CD14-positive monocyte (primary cell): ENCODE data around the gene CELF1. TPM values are rescaled to one million over a fixed set of nuclear protein-coding genes. Genes with fewer than 3 reads are reported as not detected.

ENCODE experiments used
- DNase-seq, 3 donors: peaks; one replicate each; pipeline ENCODE4 v3.0.0-alpha.2; 2011 to 2022
- H2AFZ ChIP-seq: 2 replicates; pipeline ENCODE4 v1.6.0; 2012; ENCODE audit warnings: mild to moderate bottlenecking, low read depth, low read length, inconsistent platforms; ENCODE audit not compliant: insufficient read depth, poor library complexity, severe bottlenecking
- H3K27ac ChIP-seq, 2 donors: 1 replicate in 1 of 2; 2 replicates in 1 of 2; pipeline ENCODE4 v1.5.1; 2012 to 2013; ENCODE audit warnings: low read length in 2 of 2, control low read depth in 1 of 2, inconsistent platforms in 1 of 2, low read depth in 1 of 2, mild to moderate bottlenecking in 1 of 2
- H3K27me3 ChIP-seq, 2 donors: one replicate each; pipeline versions ENCODE4 v1.6.0 to v1.6.1; 2011 to 2013; ENCODE audit warnings: low read length in 2 of 2; ENCODE audit not compliant: control insufficient read depth in 2 of 2, insufficient read depth in 2 of 2
- H3K36me3 ChIP-seq, 2 donors: replicated peaks in 1 of 2; 1 replicate in 1 of 2; 2 replicates in 1 of 2; pipeline versions ENCODE4 v1.5.1 to v1.6.1; 2012 to 2013; ENCODE audit warnings: low read length in 2 of 2, control low read depth in 1 of 2, inconsistent platforms in 1 of 2, mild to moderate bottlenecking in 1 of 2; ENCODE audit not compliant: insufficient read depth in 2 of 2, control insufficient read depth in 1 of 2
- H3K4me1 ChIP-seq, 2 donors: 1 replicate in 1 of 2; 2 replicates in 1 of 2; pipeline versions ENCODE4 v1.5.1 to v1.6.1; 2012 to 2013; ENCODE audit warnings: low read length in 2 of 2, control low read depth in 1 of 2, inconsistent platforms in 1 of 2, mild to moderate bottlenecking in 1 of 2, moderate library complexity in 1 of 2; ENCODE audit not compliant: insufficient read depth in 2 of 2, control insufficient read depth in 1 of 2
- H3K4me2 ChIP-seq: replicated peaks from 2 replicates; pipeline ENCODE3; 2012; ENCODE audit warnings: low read length, moderate library complexity, mild to moderate bottlenecking; ENCODE audit not compliant: poor library complexity, severe bottlenecking; ENCODE audit errors: extremely low read depth
- H3K4me3 ChIP-seq, 3 experiments: fragments of 200-600 bp in 1 of 3; sonication (generic) in 1 of 3; replicated peaks in 1 of 3; 1 replicate in 2 of 3; 2 replicates in 1 of 3; pipeline ENCODE4 v1.5.1; 2011 to 2013; ENCODE audit warnings: low read length in 3 of 3, mild to moderate bottlenecking in 3 of 3, control low read depth in 2 of 3, low read depth in 2 of 3, inconsistent platforms in 1 of 3, moderate library complexity in 1 of 3
- H3K79me2 ChIP-seq: 2 replicates; pipeline ENCODE4 v1.6.0; 2012; ENCODE audit warnings: mild to moderate bottlenecking, control low read depth, inconsistent platforms, low read length, moderate library complexity; ENCODE audit not compliant: insufficient read depth
- H3K9ac ChIP-seq: 2 replicates; pipeline ENCODE4 v1.6.0; 2017; ENCODE audit warnings: low read length, mild to moderate bottlenecking; ENCODE audit not compliant: insufficient read depth, poor library complexity, severe bottlenecking
- H3K9me3 ChIP-seq, 2 donors: replicated peaks in 1 of 2; 1 replicate in 1 of 2; 2 replicates in 1 of 2; pipeline versions ENCODE4 v1.5.1 to v1.6.1; 2012 to 2013; ENCODE audit warnings: low read length in 2 of 2, control low read depth in 1 of 2; ENCODE audit not compliant: control insufficient read depth in 1 of 2, insufficient read depth in 1 of 2
- H4K20me1 ChIP-seq: 2 replicates; pipeline ENCODE4 v1.6.0; 2012; ENCODE audit warnings: mild to moderate bottlenecking, low read length, control low read depth, moderate library complexity; ENCODE audit not compliant: insufficient read depth
- H3K27ac Mint-ChIP-seq, 7 donors: one replicate each; pipeline ENCODE4 v1.8.0; 2020; ENCODE audit warnings: mild to moderate bottlenecking in 7 of 7, mixed read lengths in 7 of 7, moderate library complexity in 6 of 7, inconsistent platforms in 2 of 7
- H3K27me3 Mint-ChIP-seq, 3 donors: one replicate each; pipeline ENCODE4 v1.8.0; 2021 to 2022; ENCODE audit warnings: low read depth in 3 of 3, mild to moderate bottlenecking in 3 of 3, mixed read lengths in 3 of 3, moderate library complexity in 3 of 3, inconsistent platforms in 1 of 3
- H3K36me3 Mint-ChIP-seq, 2 donors: one replicate each; pipeline ENCODE4 v1.8.0; 2020; ENCODE audit warnings: mixed read lengths in 2 of 2, inconsistent platforms in 1 of 2, mild to moderate bottlenecking in 1 of 2
- H3K4me1 Mint-ChIP-seq: one replicate; pipeline ENCODE4 v1.8.0; 2020; ENCODE audit warnings: mild to moderate bottlenecking, mixed read lengths
- H3K4me3 Mint-ChIP-seq, 2 donors: one replicate each; pipeline ENCODE4 v1.8.0; 2020; ENCODE audit warnings: mild to moderate bottlenecking in 2 of 2, mixed read lengths in 2 of 2, moderate library complexity in 1 of 2
- H3K9me3 Mint-ChIP-seq, 7 donors: one replicate each; pipeline ENCODE4 v1.8.0; 2020 to 2022; ENCODE audit warnings: mixed read lengths in 7 of 7, mild to moderate bottlenecking in 6 of 7, moderate library complexity in 6 of 7, inconsistent platforms in 2 of 7
- WGBS: methylation state at CpG from one replicate; pipeline ENCODE4 v1.1.5; 2013; ENCODE audit warnings: missing lambda C conversion rate; ENCODE audit not compliant: insufficient coverage; 5-methylcytosine and 5-hydroxymethylcytosine counted together
- intact Hi-C, 2 donors: fragments of 100-400 bp; cut with micrococcal nuclease; formaldehyde crosslinking; loops; one replicate each; pipeline versions ENCODE4 v1.15.0 to v1.15.1; 2023
- polyA plus RNA-seq, 3 donors: library from polyadenylated mRNA; depleted of rRNA in 1 of 3; unstranded in 2 of 3; stranded (reverse) in 1 of 3; fragments of 300-500 nt in 2 of 3; fragments of >200 nt in 1 of 3; fragmentation: Illumina TruSeq in 2 of 3; gene quantifications; 1 replicate in 2 of 3; 2 replicates in 1 of 3; pipeline ENCODE4 v1.2.3, GENCODE V29; 2012 to 2021
- TF ChIP-seq, protein P1 (sequence below): fragments of 200-600 bp; IDR thresholded peaks from one replicate; pipeline ENCODE4 v1.8.0; 2022; ENCODE audit warnings: antibody characterized with exemption, mild to moderate bottlenecking

CELF1 gene
- polyA plus RNA-seq, 3 donors, result 27.2 to 117 (median 39.9) TPM

DNA sequence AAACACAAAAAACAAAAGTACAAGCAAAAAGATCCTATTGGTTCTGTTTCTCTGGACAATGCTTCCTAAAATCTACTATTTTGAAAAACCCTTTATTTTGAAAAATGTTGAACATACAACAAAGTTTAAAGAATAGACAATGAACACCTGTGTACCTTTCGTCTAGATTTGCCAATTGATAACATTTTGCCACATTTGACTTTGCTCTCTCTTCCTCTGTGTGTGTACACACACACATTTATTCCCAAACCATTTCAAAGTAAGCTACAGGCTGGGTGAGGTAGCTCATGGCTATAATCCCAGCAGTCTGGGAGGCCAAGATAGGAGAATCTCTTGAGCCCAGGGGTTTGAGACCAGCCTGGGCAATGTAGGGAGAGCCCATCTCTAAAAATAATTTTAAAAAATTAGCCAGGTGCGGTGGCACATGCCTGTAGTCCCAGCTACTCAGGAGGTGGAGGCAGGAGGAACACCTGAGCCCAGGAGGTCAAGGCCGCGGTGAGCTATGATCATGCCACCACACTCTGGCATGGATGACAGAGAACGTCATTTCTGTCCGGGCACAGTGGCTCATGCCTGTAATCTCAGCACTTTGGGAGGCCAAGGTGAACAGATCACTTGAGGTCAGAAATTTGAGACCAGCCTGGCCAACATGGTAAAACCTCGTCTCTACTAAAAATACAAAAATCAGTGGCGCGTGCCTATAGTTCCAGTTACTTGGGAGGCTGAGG, 121.4 kb downstream of the CELF1 start:
- Histone ChIP-seq H3K4me1 (peaks cover 4 to 10% of the 10 kb centered on the region in 2 donors), H3K36me3 (no peaks in the 10 kb centered on the region), H3K9ac (no peak overlapping the region), H3K79me2 (no peaks in the 10 kb centered on the region), H3K4me3 (no peak overlapping the region), H4K20me1 (no peaks in the 10 kb centered on the region), H3K27ac (no peak overlapping the region), H2AFZ (no peak overlapping the region), H3K27me3 (no peaks in the 10 kb centered on the region), H3K4me2 (no peak overlapping the region), H3K9me3 (no peaks in the 10 kb centered on the region)
- WGBS, result 100% methylated on average over 8 of the region's 9 CpGs
- Mint-ChIP-seq H3K36me3 (no peaks in the 10 kb centered on the region), H3K4me1 (peaks cover 3% of the 10 kb centered on the region), H3K4me3 (no peak overlapping the region), H3K9me3 (no peaks in the 10 kb centered on the region), H3K27ac (peak overlapping the region in 1 of 7 donors; percentile 11), H3K27me3 (peaks cover 0 to 7% (median 1%) of the 10 kb centered on the region in 3 donors)
- TF ChIP-seq, protein P1, sequence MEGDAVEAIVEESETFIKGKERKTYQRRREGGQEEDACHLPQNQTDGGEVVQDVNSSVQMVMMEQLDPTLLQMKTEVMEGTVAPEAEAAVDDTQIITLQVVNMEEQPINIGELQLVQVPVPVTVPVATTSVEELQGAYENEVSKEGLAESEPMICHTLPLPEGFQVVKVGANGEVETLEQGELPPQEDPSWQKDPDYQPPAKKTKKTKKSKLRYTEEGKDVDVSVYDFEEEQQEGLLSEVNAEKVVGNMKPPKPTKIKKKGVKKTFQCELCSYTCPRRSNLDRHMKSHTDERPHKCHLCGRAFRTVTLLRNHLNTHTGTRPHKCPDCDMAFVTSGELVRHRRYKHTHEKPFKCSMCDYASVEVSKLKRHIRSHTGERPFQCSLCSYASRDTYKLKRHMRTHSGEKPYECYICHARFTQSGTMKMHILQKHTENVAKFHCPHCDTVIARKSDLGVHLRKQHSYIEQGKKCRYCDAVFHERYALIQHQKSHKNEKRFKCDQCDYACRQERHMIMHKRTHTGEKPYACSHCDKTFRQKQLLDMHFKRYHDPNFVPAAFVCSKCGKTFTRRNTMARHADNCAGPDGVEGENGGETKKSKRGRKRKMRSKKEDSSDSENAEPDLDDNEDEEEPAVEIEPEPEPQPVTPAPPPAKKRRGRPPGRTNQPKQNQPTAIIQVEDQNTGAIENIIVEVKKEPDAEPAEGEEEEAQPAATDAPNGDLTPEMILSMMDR, result no peak
- intact Hi-C loops, result no loop called here
- DNase-seq, result no peak

DNA sequence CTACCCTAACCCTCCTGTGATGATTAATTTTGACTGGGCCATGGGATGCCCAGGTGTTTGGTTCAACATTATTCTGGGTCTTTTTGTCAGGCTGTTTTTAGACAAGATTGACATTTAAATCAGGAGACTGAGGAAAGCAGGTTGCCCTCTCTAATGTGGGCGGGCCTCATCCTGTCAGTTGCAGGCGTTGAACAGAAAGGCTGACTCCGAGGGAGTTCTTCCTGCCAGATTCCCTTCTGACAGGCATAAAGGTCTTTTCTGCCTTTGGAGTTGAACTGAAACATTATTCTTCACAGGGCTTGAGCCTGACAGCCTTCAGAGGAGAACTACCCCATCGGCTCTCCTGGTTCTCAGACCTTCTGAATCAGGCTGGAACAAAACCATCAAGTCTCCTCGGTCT, 122.4 kb downstream of the CELF1 start:
- no peak overlapping the region for H3K4me3 ChIP-seq
- no peak overlapping the region for H2AFZ ChIP-seq
- no peak overlapping the region for H3K27ac ChIP-seq
- H3K4me1 ChIP-seq, result peaks cover 8 to 12% of the 10 kb centered on the region in 2 donors
- H3K79me2 ChIP-seq, result peaks cover 6% of the 10 kb centered on the region
- no peaks in the 10 kb centered on the region for H3K27me3 ChIP-seq
- TF ChIP-seq, protein P1, result no peak
- no peaks in the 10 kb centered on the region for H4K20me1 ChIP-seq
- 59% methylated on average over 3 of the region's 5 CpGs for WGBS
- Mint-ChIP-seq H3K9me3 (no peaks in the 10 kb centered on the region), H3K27me3 (peaks cover 0 to 7% (median 1%) of the 10 kb centered on the region in 3 donors), H3K4me3 (no peak overlapping the region), H3K36me3 (no peaks in the 10 kb centered on the region), H3K27ac (no peak overlapping the region), H3K4me1 (peaks cover 7% of the 10 kb centered on the region)
- H3K36me3 ChIP-seq, result no peaks in the 10 kb centered on the region
- H3K4me2 ChIP-seq, result no peak overlapping the region
- no peak for DNase-seq
- intact Hi-C loops, result no loop called here
- H3K9ac ChIP-seq, result no peak overlapping the region
- no peaks in the 10 kb centered on the region for H3K9me3 ChIP-seq
